Muscle layer of colon (tissue), 2 donors: ENCODE measurements around the gene FCRLB.

Experiments used
- H3K27ac ChIP-seq: one replicate; pipeline ENCODE4 v1.7.0; 2013; ENCODE audit warnings: low read depth, mild to moderate bottlenecking, low read length, moderate library complexity
- H3K27me3 ChIP-seq, 2 donors: one replicate each; pipeline ENCODE4 v1.7.0; 2013; ENCODE audit warnings: low read length in 2 of 2, mild to moderate bottlenecking in 2 of 2; ENCODE audit not compliant: insufficient read depth in 2 of 2, control insufficient read depth in 1 of 2
- H3K36me3 ChIP-seq: one replicate; pipeline ENCODE4 v1.7.0; 2013; ENCODE audit warnings: mild to moderate bottlenecking, low read length; ENCODE audit not compliant: insufficient read depth
- H3K4me1 ChIP-seq: one replicate; pipeline ENCODE4 v1.7.0; 2013; ENCODE audit warnings: mild to moderate bottlenecking, low read length; ENCODE audit not compliant: insufficient read depth
- H3K4me3 ChIP-seq, 2 donors: one replicate each; pipeline ENCODE4 v1.7.0; 2013; ENCODE audit warnings: low read length in 2 of 2, low read depth in 1 of 2, mild to moderate bottlenecking in 1 of 2, moderate library complexity in 1 of 2
- H3K9ac ChIP-seq: one replicate; pipeline ENCODE4 v1.7.0; 2013; ENCODE audit warnings: low read length
- H3K9me3 ChIP-seq: one replicate; pipeline ENCODE4 v1.7.0; 2013; ENCODE audit warnings: mild to moderate bottlenecking, low read length
- donor health status: abdominal sarcoma.
- donor health status: Adenocarcinoma of cecum.

FCRLB gene

GRCh38 chr1:161731981-161732718 is 10.8 kb downstream of the FCRLB start:
- no peaks in the 10 kb centered on the region for H3K36me3 ChIP-seq
- no peak overlapping the region for H3K27ac ChIP-seq
- H3K9ac ChIP-seq, result no peak overlapping the region
- no peaks in the 10 kb centered on the region for H3K9me3 ChIP-seq
- no peak overlapping the region for H3K4me3 ChIP-seq
- no peaks in the 10 kb centered on the region for H3K27me3 ChIP-seq
- no peaks in the 10 kb centered on the region for H3K4me1 ChIP-seq

- Histone ChIP-seq H3K27me3 (no peaks in the 10 kb centered on the region), H3K36me3 (no peaks in the 10 kb centered on the region), H3K9ac (no peak overlapping the region), H3K4me1 (no peaks in the 10 kb centered on the region), H3K27ac (no peak overlapping the region), H3K9me3 (no peaks in the 10 kb centered on the region), H3K4me3 (no peak overlapping the region)
Measured at GRCh38 chr1:161733526-161733925, 12.2 kb downstream of the FCRLB start.

GRCh38 chr1:161735837-161736236 is 14.5 kb downstream of the FCRLB start:
- no peaks in the 10 kb centered on the region for H3K27me3 ChIP-seq
- no peaks in the 10 kb centered on the region for H3K9me3 ChIP-seq
- no peak overlapping the region for H3K4me3 ChIP-seq
- H3K4me1 ChIP-seq, result no peaks in the 10 kb centered on the region
- H3K9ac ChIP-seq, result no peak overlapping the region
- H3K27ac ChIP-seq, result no peak overlapping the region
- no peaks in the 10 kb centered on the region for H3K36me3 ChIP-seq

GRCh38 chr1:161736335-161736969 is 15.1 kb downstream of the FCRLB start:
- Histone ChIP-seq H3K36me3 (no peaks in the 10 kb centered on the region), H3K9me3 (no peaks in the 10 kb centered on the region), H3K27me3 (no peaks in the 10 kb centered on the region), H3K4me3 (no peak overlapping the region), H3K9ac (no peak overlapping the region), H3K27ac (no peak overlapping the region), H3K4me1 (no peaks in the 10 kb centered on the region)

- Histone ChIP-seq H3K9me3 (no peaks in the 10 kb centered on the region), H3K27ac (no peak overlapping the region), H3K27me3 (no peaks in the 10 kb centered on the region), H3K4me1 (no peaks in the 10 kb centered on the region), H3K9ac (no peak overlapping the region), H3K4me3 (no peak overlapping the region), H3K36me3 (no peaks in the 10 kb centered on the region)
Measured at GRCh38 chr1:161737625-161738024, 16.3 kb downstream of the FCRLB start.

- Histone ChIP-seq H3K4me3 (no peak overlapping the region), H3K9me3 (no peaks in the 10 kb centered on the region), H3K36me3 (no peaks in the 10 kb centered on the region), H3K27ac (no peak overlapping the region), H3K4me1 (no peaks in the 10 kb centered on the region), H3K27me3 (no peaks in the 10 kb centered on the region), H3K9ac (no peak overlapping the region)
Measured at GRCh38 chr1:161738627-161739287, 17.4 kb downstream of the FCRLB start.

GRCh38 chr1:161739865-161740566 is 18.7 kb downstream of the FCRLB start:
- Histone ChIP-seq H3K4me3 (no peak overlapping the region), H3K9me3 (no peaks in the 10 kb centered on the region), H3K36me3 (no peaks in the 10 kb centered on the region), H3K27ac (no peak overlapping the region), H3K9ac (no peak overlapping the region), H3K4me1 (no peaks in the 10 kb centered on the region), H3K27me3 (no peaks in the 10 kb centered on the region)

- Histone ChIP-seq H3K27me3 (no peaks in the 10 kb centered on the region), H3K27ac (no peak overlapping the region), H3K9me3 (no peaks in the 10 kb centered on the region), H3K4me3 (no peak overlapping the region), H3K36me3 (no peaks in the 10 kb centered on the region), H3K4me1 (no peaks in the 10 kb centered on the region), H3K9ac (no peak overlapping the region)
Measured at GRCh38 chr1:161740921-161741320, 19.6 kb downstream of the FCRLB start.

- no peaks in the 10 kb centered on the region for H3K4me1 ChIP-seq
- no peak overlapping the region for H3K27ac ChIP-seq
- H3K27me3 ChIP-seq, result no peaks in the 10 kb centered on the region
- H3K9me3 ChIP-seq, result no peaks in the 10 kb centered on the region
- H3K4me3 ChIP-seq, result no peak overlapping the region
- no peaks in the 10 kb centered on the region for H3K36me3 ChIP-seq
- H3K9ac ChIP-seq, result no peak overlapping the region
Measured at GRCh38 chr1:161743231-161743630, 21.9 kb downstream of the FCRLB start.

GRCh38 chr1:161747801-161748200 is 26.5 kb downstream of the FCRLB start:
- no peak overlapping the region for H3K9ac ChIP-seq
- H3K4me1 ChIP-seq, result peaks cover 12% of the 10 kb centered on the region
- H3K9me3 ChIP-seq, result no peaks in the 10 kb centered on the region
- peaks cover 11% of the 10 kb centered on the region for H3K36me3 ChIP-seq
- H3K4me3 ChIP-seq, result no peak overlapping the region
- H3K27ac ChIP-seq, result no peak overlapping the region
- H3K27me3 ChIP-seq, result no peaks in the 10 kb centered on the region
